NCI-H345 treated with DMSO at 0.1 percent for 48 hours (cell line): ENCODE measurements around the gene TMEM131.
"Not testable (repeated sequence)": the region's sequence is repeated elsewhere in the genome, so short reads cannot be mapped to it uniquely, and the experiment has no call there.

ENCODE experiments used
- DNase-seq: peaks from one replicate; lab custom pipeline; 2025; ENCODE audit not compliant: unreplicated experiment; lab: John Stamatoyannopoulos, UW

The TMEM131 gene

DNA sequence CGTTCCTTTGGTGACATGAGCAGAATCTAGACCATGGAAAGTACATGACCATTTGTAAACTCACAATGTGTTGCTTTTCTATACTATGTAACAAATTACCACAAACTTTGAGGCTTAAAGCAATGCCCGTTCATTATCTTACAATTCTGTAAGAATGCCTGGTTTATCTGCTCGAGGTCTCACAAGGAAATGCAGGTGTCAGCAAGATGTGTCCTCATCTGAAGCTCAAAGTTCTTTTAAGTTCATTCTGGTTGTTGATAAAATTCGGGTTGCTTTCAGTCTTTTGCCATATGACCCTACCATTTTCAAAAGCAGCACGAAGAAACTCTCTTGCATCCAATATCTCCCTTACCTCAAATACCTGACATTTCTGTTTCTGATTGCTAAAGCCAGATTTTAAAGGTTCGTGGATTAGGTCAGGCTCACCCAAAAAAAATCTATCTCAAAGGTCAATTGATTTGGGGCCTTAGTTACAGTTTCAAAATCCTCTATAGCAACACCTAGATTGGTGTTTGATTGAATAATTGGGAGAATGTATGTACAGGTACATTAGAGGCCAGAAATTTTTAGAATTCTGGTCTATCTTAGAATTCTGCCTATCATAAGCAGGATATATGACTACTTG is 125.9 kb downstream of the TMEM131 start:
- no peak for DNase-seq

GRCh38 chr2:97868986-97869721 is 126.6 kb downstream of the TMEM131 start:
- no peak for DNase-seq

DNA sequence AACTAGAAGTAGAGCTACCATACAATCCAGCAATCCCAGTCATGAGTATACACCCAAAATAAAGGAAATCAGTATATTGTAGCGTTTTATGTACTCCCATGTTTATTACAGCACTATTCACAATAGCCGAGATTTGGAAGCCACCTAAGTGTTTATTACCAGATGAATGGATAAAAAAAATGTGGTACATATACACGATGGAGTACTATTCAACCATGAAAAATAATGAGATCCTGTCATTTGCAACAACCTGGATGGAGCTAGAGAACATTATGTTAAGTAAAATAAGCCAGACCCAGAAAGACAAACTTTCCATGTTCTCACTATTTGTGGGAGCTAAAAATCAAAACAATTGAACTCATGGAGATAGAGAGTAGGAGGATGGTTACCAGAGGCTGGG is 131.9 kb downstream of the TMEM131 start:
- DNase-seq = no peak

- no peak for DNase-seq
Observed at GRCh38 chr2:97861177-97861576, 134.6 kb downstream of the TMEM131 start.

DNA sequence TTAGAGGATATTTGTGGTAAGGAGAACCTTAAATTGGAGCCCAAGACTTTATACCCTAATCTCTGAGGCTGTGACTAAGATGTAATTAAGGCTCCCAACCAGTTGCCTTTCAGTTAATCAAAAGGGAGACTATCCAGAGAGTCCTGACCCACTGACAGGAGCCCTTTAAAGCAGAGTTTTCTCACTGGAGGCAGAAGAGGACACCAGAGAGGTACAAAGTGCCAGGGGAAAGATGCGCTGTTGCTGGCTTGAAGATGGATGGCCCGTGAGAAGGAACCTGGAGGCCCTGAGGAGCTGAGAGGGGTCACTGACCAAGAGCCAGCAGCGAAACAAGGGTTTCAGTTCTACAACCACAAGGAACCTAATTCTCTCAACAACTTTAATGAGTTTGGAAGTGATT is 137.3 kb downstream of the TMEM131 start:
- no peak for DNase-seq

GRCh38 chr2:97857553-97857952 is 138.2 kb downstream of the TMEM131 start:
- DNase-seq = no peak

DNA sequence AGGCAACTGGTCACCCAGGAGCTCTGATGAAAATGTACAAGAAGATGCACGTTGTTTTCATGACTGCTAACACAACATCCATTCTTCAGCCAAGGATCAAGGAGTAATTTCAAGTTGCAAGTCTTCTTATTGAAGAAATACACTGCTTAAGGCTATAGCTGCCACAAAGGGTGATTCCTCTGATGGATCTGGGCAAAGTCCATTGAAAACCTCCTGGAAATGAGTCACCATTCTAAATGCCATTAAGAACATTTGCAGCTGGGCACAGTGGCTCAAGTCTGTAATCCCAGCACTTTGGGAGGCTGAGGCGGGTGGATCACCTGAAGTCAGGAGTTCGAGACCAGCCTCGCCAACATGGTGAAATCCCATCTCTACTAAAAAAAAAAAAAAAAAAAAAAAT is 142.7 kb downstream of the TMEM131 start:
- not testable (repeated sequence) for DNase-seq

DNA sequence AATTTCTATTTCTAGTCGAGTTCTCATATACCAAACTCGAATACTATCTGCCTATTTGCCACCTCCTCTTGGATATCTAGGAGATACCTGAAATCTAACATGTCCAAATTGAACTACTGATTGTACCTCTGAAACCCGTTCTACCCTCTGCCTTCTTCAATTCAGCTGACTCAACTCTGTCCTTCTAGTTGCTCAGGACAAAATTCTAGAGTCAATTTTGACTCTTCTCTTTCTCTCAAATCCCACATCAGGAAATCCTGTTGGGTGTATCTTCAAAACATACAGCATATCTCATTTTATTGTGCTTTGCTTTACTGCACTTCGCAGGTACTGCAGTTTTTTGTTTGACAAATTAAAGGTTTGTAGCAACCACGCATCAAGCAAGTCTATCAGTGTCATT is 144.6 kb downstream of the TMEM131 start:
- no peak for DNase-seq

- DNase-seq = no peak
Observed at GRCh38 chr2:97849881-97850528, 145.7 kb downstream of the TMEM131 start.

DNA sequence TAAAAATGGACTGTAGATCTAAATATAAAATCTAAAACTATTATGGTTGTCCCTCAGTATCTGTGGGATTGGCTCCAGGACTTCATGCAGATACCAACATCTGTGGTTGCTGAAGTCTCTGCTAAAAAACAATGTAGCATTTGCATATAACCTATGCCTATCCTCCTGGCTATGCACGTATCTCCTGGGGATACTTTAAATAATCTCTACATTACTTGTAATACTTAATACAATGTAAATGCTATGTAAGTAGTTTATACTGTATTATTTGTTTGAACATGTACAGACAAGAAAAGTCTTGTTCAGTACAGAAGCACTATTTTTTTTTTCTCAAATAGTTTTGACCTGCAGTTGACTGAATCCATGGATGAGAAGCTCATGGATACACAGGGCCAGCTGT is 147.4 kb downstream of the TMEM131 start:
- DNase-seq = no peak

DNA sequence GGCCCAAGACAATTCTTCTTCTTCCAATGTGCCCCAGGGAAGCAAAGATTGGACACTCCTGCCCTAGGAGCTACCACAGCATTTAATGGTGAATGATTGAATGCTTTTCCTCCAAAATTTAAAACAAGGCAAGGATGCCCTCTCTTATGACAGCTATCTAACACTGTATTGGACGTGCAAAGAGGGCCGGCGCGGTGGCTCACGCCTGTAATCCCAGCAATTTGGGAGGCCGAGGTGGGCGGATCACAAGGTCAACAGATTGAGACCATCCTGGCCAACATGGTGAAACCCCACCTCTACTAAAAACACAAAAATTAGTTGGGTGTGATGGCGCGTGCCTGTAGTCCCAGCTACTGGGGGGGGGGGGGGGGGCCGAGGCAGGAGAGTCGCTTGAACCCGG is 149.0 kb downstream of the TMEM131 start:
- not testable (repeated sequence) for DNase-seq

DNA sequence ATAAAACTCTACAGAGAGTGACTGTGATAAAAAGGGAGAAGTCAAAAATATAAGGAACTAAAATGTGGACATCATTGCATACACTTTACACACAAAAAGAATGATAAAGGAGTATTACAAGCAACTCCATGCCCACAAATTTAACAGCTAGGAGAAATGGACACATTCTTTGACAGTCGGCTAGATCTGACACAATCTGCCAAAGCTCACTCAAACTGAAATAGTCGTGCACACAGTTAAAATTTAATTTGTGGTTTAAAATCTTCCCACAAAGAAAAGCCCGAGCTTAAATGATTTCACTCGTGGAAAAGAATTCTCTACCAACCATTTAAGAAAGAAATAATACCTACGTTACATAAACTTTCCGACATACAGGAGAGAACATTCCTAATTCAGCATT is 149.9 kb downstream of the TMEM131 start:
- DNase-seq = no peak

GRCh38 chr2:97845133-97845532 is 150.6 kb downstream of the TMEM131 start:
- DNase-seq = no peak

DNA sequence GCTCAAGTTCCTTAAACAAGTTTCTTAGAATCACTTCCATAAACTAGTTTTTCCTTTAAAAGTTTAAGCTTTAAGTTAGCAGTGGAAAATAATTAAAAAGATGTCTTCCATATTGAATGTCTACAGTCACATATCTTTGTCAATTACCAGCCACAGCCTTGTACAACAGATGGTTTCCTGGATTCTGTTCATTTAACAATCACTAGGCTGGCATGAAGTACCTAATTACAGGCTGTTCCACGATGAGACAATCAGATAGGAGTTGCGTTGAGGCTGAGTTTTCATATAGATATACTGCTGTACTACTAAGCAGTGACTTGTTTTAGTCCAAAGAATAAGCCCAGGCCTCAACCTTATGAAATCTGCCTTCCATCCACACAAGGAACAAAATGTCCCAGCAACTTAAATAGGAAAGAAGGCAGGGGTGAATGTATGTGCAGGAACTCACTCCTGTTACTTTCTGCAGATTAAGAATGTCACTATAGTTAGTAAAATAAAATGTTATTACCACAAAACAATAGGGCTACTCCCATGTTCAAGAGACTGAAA is 151.4 kb downstream of the TMEM131 start:
- DNase-seq = no peak

GRCh38 chr2:97840198-97840597 is 155.6 kb downstream of the TMEM131 start:
- no peak for DNase-seq

DNA sequence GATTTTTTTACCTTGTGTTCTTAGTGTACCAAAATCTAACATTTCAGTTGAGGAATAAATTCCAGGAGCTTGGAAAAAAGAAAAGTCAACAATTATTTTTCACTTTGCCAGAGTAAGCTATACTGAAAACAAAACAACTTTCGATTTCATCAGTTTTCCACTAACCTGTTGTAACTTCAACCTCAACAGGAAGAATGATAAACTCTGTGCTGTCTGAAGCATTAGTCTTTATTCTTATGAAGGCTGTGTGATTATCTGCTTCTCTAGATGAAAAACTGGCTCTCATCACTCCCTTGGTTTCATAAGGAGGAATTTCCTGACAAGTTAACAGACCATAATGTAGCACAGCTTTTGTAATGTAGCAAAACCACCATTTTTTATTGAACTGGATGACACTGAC is 161.1 kb downstream of the TMEM131 start:
- no peak for DNase-seq

GRCh38 chr2:97831121-97831520 is 164.6 kb downstream of the TMEM131 start:
- no peak for DNase-seq

- DNase-seq = not testable (repeated sequence)
Observed at GRCh38 chr2:97829255-97829654, 166.5 kb downstream of the TMEM131 start.

DNA sequence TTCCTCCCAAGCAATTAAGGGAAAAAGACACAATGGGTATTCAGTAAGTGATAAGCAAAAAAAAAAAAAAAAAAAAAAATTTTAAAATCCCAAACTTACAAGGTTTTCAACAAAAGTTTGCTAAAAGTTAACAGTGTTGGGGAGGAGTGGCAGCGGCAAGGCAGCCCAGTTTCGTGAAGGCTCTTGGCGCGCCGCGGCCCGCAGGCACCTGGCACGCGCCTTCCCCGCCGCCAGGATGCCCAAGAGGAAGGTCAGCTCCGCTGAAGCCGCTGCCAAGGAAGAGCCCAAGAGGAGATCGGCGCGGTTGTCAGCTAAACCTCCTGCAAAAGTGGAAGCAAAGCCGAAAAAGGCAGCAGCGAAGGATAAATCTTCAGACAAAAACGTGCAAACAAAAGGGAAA is 168.7 kb downstream of the TMEM131 start:
- DNase-seq = not testable (repeated sequence)

GRCh38 chr2:97826266-97826847 is 169.4 kb downstream of the TMEM131 start:
- DNase-seq = not testable (repeated sequence)

DNA sequence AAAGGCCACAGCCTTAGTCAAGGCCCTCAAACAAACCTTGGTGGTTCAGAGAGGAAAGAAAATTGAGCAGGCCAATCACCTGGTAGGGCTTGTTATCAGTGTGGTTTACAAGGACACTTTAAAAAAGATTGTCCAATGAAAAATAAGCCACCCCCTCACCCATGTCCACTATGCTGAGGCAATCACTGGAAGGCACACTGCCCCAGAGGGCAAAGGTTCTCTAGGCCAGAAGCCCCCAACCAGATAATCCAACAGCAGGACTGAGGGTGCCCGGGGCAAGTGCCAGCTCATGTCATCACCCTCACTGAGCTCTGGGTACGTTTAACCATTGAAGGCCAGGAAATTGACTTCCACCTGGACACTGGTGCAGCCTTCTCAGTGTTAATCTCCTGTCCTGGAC is 171.7 kb downstream of the TMEM131 start:
- DNase-seq = not testable (repeated sequence)

GRCh38 chr2:97821862-97822261 is 173.9 kb downstream of the TMEM131 start:
- not testable (repeated sequence) for DNase-seq
